ELR (cell line): Measurements from ENCODE around the gene LILRB5.
"Not testable (repeated sequence)": the region's sequence is repeated elsewhere in the genome, so short reads cannot be mapped to it uniquely, and the experiment has no call there.

Experiments
- DNase-seq: peaks from one replicate; pipeline ENCODE4 v3.0.0-alpha.2; 2015; ENCODE audit warnings: low read depth

Gene LILRB5

GRCh38 chr19:54257116-54257480 lies at the start of gene LILRB5:
TSS of gene LILRB5 (minus strand) at chr19:54257273. CDS start at chr19:54257193, 80 bp downstream.
- no peak for DNase-seq

GRCh38 chr19:54305141-54305540 lies 48.1 kb upstream of the LILRB5 start:
- DNase-seq, result no peak

GRCh38 chr19:54302257-54302656 lies 45.2 kb upstream of the LILRB5 start:
- no peak for DNase-seq

GRCh38 chr19:54299515-54299914 lies 42.4 kb upstream of the LILRB5 start:
- DNase-seq, result no peak

- DNase-seq, result no peak
Measured at GRCh38 chr19:54299126-54299498, 42.0 kb upstream of the LILRB5 start.

GRCh38 chr19:54298357-54299125 lies 41.5 kb upstream of the LILRB5 start:
- no peak for DNase-seq

GRCh38 chr19:54297759-54298305 lies 40.8 kb upstream of the LILRB5 start:
- DNase-seq, result peak; percentile 26

GRCh38 chr19:54294539-54294938 lies 37.5 kb upstream of the LILRB5 start:
- no peak for DNase-seq

GRCh38 chr19:54289160-54289559 lies 32.1 kb upstream of the LILRB5 start:
- not testable (repeated sequence) for DNase-seq

- peak; percentile 66 for DNase-seq
Measured at GRCh38 chr19:54287456-54287855, 30.4 kb upstream of the LILRB5 start.

- not testable (repeated sequence) for DNase-seq
Measured at GRCh38 chr19:54286283-54286682, 29.2 kb upstream of the LILRB5 start.

- DNase-seq, result not testable (repeated sequence)
Measured at GRCh38 chr19:54285427-54286056, 28.5 kb upstream of the LILRB5 start.

GRCh38 chr19:54282686-54283470 lies 25.8 kb upstream of the LILRB5 start:
- no peak for DNase-seq

GRCh38 chr19:54281729-54282075 lies 24.6 kb upstream of the LILRB5 start:
- not testable (repeated sequence) for DNase-seq

GRCh38 chr19:54281007-54281728 lies 24.1 kb upstream of the LILRB5 start, which contains the start of gene LILRB2:
TSS of gene LILRB2 (minus strand) at chr19:54281110. CDS start at chr19:54280496, 614 bp downstream.
- DNase-seq, result no peak

GRCh38 chr19:54280441-54280840 lies 23.4 kb upstream of the LILRB5 start:
- DNase-seq, result not testable (repeated sequence)

- not testable (repeated sequence) for DNase-seq
Measured at GRCh38 chr19:54280025-54280424, 23.0 kb upstream of the LILRB5 start.

GRCh38 chr19:54279406-54279962 lies 22.4 kb upstream of the LILRB5 start:
- no peak for DNase-seq

- DNase-seq, result not testable (repeated sequence)
Measured at GRCh38 chr19:54278571-54279195, 21.6 kb upstream of the LILRB5 start.

- not testable (repeated sequence) for DNase-seq
Measured at GRCh38 chr19:54278056-54278455, 21.0 kb upstream of the LILRB5 start.

- DNase-seq, result not testable (repeated sequence)
Measured at GRCh38 chr19:54277111-54277615, 20.1 kb upstream of the LILRB5 start.
